ENCODE measurements around the gene SEMA5A.

SEMA5A gene

DNA sequence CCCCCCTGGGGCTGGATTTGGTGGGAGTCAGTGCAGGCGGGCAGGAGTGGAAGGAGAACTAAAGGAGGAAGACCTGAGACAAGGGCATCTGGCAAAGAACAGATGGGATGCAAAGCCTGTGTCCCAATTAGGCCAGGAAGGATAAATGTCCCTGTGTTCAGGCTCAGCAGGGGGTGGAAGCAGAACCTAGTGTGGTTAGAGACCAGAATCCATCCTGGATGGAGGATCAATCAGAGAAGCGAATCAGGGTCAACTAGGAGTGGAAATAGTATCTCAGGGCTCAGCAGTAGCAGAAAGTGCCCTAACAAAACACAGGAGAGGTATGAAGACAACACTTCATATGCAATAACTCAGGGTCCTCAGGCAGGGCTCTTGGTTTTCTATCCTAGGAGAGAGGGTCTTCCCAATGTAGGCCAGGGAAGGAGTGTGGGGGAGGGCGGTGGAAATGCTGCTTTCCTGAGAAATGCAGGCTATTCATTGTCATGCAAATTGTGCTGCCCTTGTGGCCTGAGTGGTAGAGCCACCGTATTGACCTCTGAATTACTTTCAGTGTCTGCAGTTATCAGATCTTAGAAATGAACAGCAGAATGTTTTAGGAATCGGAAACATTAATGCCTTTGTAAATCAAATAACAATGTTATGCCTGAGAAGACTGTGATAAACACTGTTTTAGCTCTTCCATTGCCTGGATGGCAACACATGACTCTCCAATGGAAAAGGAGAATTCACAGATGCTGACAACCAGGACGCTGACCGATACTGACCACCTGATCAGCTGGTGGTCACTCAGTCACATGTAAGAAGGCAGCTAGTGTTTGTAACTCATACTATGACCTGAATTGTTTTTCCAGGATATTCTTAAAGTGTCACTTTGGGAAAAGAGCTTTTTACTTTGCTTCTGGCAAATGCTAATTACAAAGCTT lies 323.6 kb downstream of the SEMA5A start:
- DNase-seq (ENCODE audit: low read depth in 3 of 3): no peak

DNA sequence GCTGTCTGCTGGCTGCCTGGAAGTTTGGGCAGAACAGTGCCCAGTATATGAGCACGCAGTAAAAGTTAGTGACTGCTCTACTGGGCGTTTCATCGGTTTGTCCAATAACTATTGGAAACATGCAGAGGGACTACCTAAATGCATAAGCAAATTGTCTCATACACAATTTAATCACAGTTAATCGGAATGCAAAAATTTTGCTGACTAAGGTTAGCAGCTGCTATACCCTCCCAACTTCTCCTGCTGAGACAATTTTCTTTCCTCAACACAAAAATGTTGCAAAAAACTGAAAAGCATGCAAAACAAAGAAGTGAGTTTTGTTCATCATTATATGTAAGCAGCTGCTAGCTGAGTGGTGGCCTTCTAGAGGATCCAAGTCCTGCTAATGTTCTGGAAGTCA lies 327.5 kb downstream of the SEMA5A start:
- DNase-seq (ENCODE audit: low read depth in 3 of 3): no peak

DNA sequence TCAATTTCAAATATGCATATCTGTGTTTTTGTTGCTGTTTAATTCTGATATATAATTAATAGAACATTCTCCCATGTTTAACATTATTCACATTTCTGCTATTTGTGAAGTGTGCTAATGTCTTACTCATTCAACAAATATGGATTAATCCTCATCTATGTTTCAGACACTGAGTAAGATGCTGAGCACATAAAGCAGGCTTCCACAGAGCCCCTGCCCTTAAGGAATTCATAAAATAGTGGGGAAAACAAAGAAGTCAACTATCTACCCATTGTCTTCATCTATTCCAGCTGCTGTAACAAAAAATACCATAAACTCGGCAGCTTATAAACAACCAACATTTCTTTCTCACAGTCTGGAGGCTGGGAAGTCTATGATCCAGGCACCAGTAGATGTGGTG lies 333.3 kb downstream of the SEMA5A start:
- no peak for DNase-seq (ENCODE audit: low read depth in 3 of 3)

DNA sequence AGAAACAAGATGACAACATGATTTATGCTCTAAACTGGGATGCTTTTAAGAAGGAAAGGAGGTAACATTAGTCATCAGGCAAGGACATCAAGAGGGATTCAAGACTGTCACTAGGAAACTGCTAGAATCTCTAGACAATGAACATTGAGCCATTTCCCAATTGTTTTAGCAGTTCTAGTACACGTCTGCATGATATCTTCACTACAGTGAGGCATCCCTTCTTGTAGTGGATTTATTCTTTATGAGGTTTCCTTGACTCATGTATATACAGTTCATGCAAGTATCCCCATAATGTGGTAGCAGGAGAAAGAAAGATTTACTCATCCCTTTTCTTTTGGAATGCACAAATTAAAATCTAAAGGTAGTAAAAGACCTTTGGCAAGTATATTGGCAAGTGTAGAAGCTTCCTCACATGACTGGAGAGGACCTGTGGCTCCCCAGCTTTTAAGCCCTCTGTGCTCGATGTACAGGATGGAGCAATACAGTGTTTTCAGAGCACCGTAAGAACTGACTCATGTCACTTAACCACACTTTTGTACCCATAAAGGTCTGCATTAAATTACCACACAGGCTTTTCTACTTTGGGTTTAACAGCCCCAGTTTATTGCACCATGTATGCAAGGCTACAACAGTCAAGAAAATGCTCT lies 335.9 kb downstream of the SEMA5A start:
- no peak for DNase-seq (ENCODE audit: low read depth in 3 of 3)

GRCh38 chr5:9207817-9208418 lies 338.0 kb downstream of the SEMA5A start:
- DNase-seq (ENCODE audit: low read depth in 3 of 3): no peak

GRCh38 chr5:9202636-9203035 lies 343.2 kb downstream of the SEMA5A start:
- no peak for DNase-seq (ENCODE audit: low read depth in 3 of 3)

GRCh38 chr5:9201761-9202160 lies 344.1 kb downstream of the SEMA5A start:
- DNase-seq (ENCODE audit: low read depth in 3 of 3): no peak

- DNase-seq (ENCODE audit: low read depth in 3 of 3): no peak
Measured at GRCh38 chr5:9201011-9201410, 344.9 kb downstream of the SEMA5A start.

- no peak for DNase-seq (ENCODE audit: low read depth in 3 of 3)
Measured at GRCh38 chr5:9198394-9198793, 347.5 kb downstream of the SEMA5A start.

GRCh38 chr5:9197881-9198260 lies 348.0 kb downstream of the SEMA5A start:
- no peak for DNase-seq (ENCODE audit: low read depth in 3 of 3)

- no peak for DNase-seq (ENCODE audit: low read depth in 3 of 3)
Measured at GRCh38 chr5:9196403-9197227, 349.3 kb downstream of the SEMA5A start.

GRCh38 chr5:9194509-9194908 lies 351.4 kb downstream of the SEMA5A start:
- no peak for DNase-seq (ENCODE audit: low read depth in 3 of 3)

GRCh38 chr5:9192266-9192665 lies 353.6 kb downstream of the SEMA5A start:
- no peak for DNase-seq (ENCODE audit: low read depth in 3 of 3)

DNA sequence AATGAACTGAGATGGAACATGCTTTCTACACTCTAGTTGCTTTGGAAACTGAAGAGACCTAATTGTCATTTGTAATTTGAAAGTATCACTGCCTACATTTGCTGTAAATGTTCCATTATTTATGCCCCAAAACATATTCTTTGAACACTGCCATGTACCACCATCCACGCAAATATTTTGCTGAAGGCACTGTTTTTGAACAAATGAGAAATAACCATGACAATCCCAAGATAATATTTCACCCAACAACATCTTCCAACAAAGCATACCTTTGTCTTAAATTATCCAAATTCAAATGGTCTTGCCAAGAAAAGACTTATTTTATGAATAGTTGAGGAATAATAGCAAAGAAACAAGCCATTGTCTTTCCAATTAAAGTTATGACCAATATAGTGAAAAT lies 356.2 kb downstream of the SEMA5A start:
- DNase-seq (ENCODE audit: low read depth in 3 of 3): no peak

DNA sequence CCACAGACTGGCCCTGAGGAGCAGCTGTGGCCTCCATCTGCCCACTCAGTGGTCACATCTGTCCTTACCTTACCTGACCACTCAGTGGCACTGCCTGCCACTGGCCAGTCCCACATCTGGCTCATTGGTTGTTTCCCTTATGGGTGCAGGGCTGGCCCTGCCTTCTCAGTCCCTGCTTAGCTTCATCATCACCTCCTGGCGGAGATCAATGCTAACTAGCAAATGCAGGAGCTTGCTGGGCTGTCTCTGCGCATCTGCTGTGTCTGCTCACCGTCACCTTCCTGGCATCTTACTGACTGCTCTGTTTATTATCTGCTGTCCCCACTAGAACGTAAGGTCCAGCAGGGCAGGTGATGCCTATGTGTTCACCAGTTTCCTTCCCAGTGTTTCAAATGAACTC lies 356.9 kb downstream of the SEMA5A start:
- no peak for DNase-seq (ENCODE audit: low read depth in 3 of 3)

DNA sequence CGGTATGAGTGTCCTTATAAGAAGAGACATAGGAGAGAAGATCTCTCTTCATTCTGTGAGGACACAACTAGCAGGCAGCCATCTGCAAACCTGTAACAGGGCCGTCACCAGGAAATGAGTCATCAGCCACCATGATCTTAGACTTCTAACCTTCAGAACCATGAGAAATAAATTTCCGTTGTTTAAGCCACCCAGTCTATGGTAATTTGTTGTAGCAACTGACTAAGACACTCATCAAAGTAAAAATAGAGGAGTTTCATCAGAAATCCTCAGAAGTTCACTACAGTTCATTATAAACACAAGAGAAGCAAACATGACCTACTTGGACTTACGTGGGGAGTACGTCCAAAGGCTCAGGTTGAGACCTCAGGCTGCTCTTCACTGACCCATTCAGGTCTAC lies 357.7 kb downstream of the SEMA5A start:
- DNase-seq (ENCODE audit: low read depth in 3 of 3): no peak

DNA sequence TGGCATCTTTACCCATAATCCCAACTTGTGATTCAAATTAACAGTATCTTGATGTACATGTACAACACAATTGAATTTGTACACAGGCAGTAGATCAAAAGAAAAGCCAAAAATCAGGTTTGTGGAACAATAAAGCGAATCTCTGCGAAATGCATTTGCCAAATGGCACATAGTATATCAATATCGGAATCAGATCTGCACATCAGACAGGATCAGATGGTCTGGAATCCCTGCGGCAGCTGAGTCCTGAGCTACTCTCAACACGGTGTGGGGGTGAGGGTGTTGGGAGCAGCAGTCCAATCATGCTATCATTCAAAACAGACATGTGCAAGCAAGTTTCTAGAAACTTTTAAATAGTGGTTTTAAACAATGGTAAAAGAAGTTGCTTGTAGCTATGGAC lies 358.3 kb downstream of the SEMA5A start:
- no peak for DNase-seq (ENCODE audit: low read depth in 3 of 3)

DNA sequence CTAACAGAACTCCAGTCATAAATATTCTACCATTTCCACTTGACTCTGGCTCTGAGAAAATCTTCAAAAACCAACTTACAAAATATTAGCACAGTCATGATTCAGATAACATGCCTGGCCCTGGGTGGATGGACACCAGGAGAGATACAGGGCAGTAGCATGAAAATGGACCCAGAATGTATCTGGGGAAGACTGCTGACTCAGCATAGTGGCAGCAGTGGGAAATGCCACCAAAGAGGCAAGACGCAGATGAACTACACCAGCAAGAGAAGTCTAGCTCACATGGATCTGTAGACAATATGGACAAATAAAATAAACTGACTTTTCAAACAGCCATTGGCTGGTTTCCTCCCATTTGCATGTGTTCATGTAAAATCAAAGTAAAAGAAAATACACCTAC lies 359.8 kb downstream of the SEMA5A start:
- no peak for DNase-seq (ENCODE audit: low read depth in 3 of 3)

GRCh38 chr5:9183992-9184391 lies 361.9 kb downstream of the SEMA5A start:
- no peak for DNase-seq (ENCODE audit: low read depth in 3 of 3)

- no peak for DNase-seq (ENCODE audit: low read depth in 3 of 3)
Measured at GRCh38 chr5:9182899-9183695, 362.8 kb downstream of the SEMA5A start.

- no peak for DNase-seq (ENCODE audit: low read depth in 3 of 3)
Measured at GRCh38 chr5:9176641-9177040, 369.2 kb downstream of the SEMA5A start.

All from stimulated activated CD4-positive, alpha-beta T cell treated with anti-CD3 and anti-CD28 coated beads, TNF-alpha, amount 100 ng/mL, for 48 hours (primary cell).